Measurements from ENCODE around the gene TULP1.

GRCh38 chr6:35521235-35521634 is 8.5 kb upstream of the TULP1 start:
- TF ChIP-seq CTCF (IDR thresholded peaks at IDR 0.05) (no peak), POLR2A (IDR thresholded peaks at IDR 0.05) (no peak)
